WTC11 (cell line): Measurements from ENCODE around the gene LYRM2. TPM values are rescaled to one million over a fixed set of nuclear protein-coding genes. Genes with fewer than 3 reads are reported as not detected.
A peak's percentile ranks its signal among the peaks of the same experiment; 100 is the strongest.

Source experiments
- ATAC-seq: fragments of 200-7000 bp; cut with Tn5 transposase; 2 replicates; pipeline ENCODE4 v1.10.0; 2021; ENCODE audit warnings: mild to moderate bottlenecking, moderate library complexity
- CTCF ChIA-PET: fragments of 300-600 bp; sonication (Branson Sonifier 250); formaldehyde crosslinking; loops from one replicate; lab custom pipeline; 2021; ENCODE audit warnings: antibody characterized with exemption; lab: Charles Lee
- POLR2A ChIA-PET: fragments of 350-600 bp; sonication (Branson Sonifier 250); formaldehyde crosslinking; loops from one replicate; lab custom pipeline; 2021; ENCODE audit warnings: antibody characterized with exemption; lab: Charles Lee
- DNase-seq: peaks from one replicate; pipeline ENCODE4 v3.0.0; 2021; ENCODE audit warnings: low spot score
- H3K27ac Mint-ChIP-seq: 2 replicates; pipeline ENCODE4 v1.8.0; 2021; ENCODE audit warnings: mixed read lengths
- H3K27me3 Mint-ChIP-seq: 2 replicates; pipeline ENCODE4 v1.8.0; 2021; ENCODE audit warnings: low read depth, mild to moderate bottlenecking, moderate library complexity, mixed read lengths
- H3K36me3 Mint-ChIP-seq: 2 replicates; pipeline ENCODE4 v1.8.0; 2021; ENCODE audit warnings: mixed read lengths
- H3K4me1 Mint-ChIP-seq: 2 replicates; pipeline ENCODE4 v1.8.0; 2022; ENCODE audit warnings: mixed read lengths
- H3K4me3 Mint-ChIP-seq: 2 replicates; pipeline ENCODE4 v1.8.0; 2021; ENCODE audit warnings: mild to moderate bottlenecking, moderate library complexity, mixed read lengths
- H3K9me3 Mint-ChIP-seq: 2 replicates; pipeline ENCODE4 v1.8.0; 2021; ENCODE audit warnings: mixed read lengths
- ATF3 ChIP-seq: sonication (generic); formaldehyde crosslinking; conservative IDR thresholded peaks from 2 replicates; pipeline ENCODE4 v1.8.1; 2022; ENCODE audit warnings: mild to moderate bottlenecking, missing genetic modification reagents
- CDX4 ChIP-seq: fragments of 250-450 bp; sonication (Bioruptor Pico); IDR thresholded peaks from 2 replicates; pipeline ENCODE4 v1.9.0; 2021; ENCODE audit warnings: moderate library complexity, mild to moderate bottlenecking, inconsistent platforms, borderline replicate concordance
- CTCF ChIP-seq: fragments of 200-600 bp; IDR thresholded peaks from 2 replicates; pipeline ENCODE4 v1.8.0; 2022; ENCODE audit warnings: antibody characterized with exemption
- E2F1 ChIP-seq: sonication (generic); formaldehyde crosslinking; IDR thresholded peaks from 2 replicates; pipeline ENCODE4 v1.8.0; 2022; ENCODE audit warnings: mild to moderate bottlenecking, missing genetic modification reagents
- E2F5 ChIP-seq: sonication (generic); formaldehyde crosslinking; IDR thresholded peaks from 2 replicates; pipeline ENCODE4 v1.8.1; 2022; ENCODE audit warnings: mild to moderate bottlenecking, moderate library complexity, missing genetic modification reagents
- ETV6 ChIP-seq: sonication (generic); formaldehyde crosslinking; IDR thresholded peaks from 2 replicates; pipeline ENCODE4 v1.8.1; 2022; ENCODE audit warnings: mild to moderate bottlenecking, missing genetic modification reagents
- FOXJ3 ChIP-seq: sonication (generic); formaldehyde crosslinking; IDR thresholded peaks from 2 replicates; pipeline ENCODE4 v1.9.0; 2021; ENCODE audit warnings: missing genetic modification reagents, mild to moderate bottlenecking, borderline replicate concordance
- HMGXB4 ChIP-seq: sonication (generic); formaldehyde crosslinking; IDR thresholded peaks from 2 replicates; pipeline ENCODE4 v1.8.1; 2023; ENCODE audit warnings: mild to moderate bottlenecking, moderate library complexity, missing genetic modification reagents
- IRF1 ChIP-seq: sonication (generic); formaldehyde crosslinking; IDR thresholded peaks from 2 replicates; pipeline ENCODE4 v1.8.0; 2023; ENCODE audit warnings: missing genetic modification reagents
- JAZF1 ChIP-seq: fragments of 250-450 bp; sonication (Bioruptor Pico); IDR thresholded peaks from 2 replicates; pipeline ENCODE4 v1.9.0; 2021; ENCODE audit warnings: moderate library complexity, mild to moderate bottlenecking, inconsistent platforms
- MYBL2 ChIP-seq: sonication (generic); formaldehyde crosslinking; IDR thresholded peaks from 2 replicates; pipeline ENCODE4 v1.8.1; 2023; ENCODE audit warnings: mild to moderate bottlenecking, moderate library complexity, missing genetic modification reagents
- OVOL2 ChIP-seq: fragments of 250-450 bp; sonication (Bioruptor Pico); IDR thresholded peaks from 2 replicates; pipeline ENCODE4 v1.9.0; 2021; ENCODE audit warnings: mild to moderate bottlenecking, borderline replicate concordance
- PRDM15 ChIP-seq: sonication (generic); formaldehyde crosslinking; IDR thresholded peaks from 2 replicates; pipeline ENCODE4 v1.8.0; 2022; ENCODE audit warnings: missing genetic modification reagents
- SMAD3 ChIP-seq: sonication (generic); formaldehyde crosslinking; IDR thresholded peaks from 2 replicates; pipeline ENCODE4 v1.8.0; 2022; ENCODE audit warnings: missing genetic modification reagents, mild to moderate bottlenecking, borderline replicate concordance
- TCF7 ChIP-seq: sonication (generic); formaldehyde crosslinking; IDR thresholded peaks from 2 replicates; pipeline ENCODE4 v1.8.0; 2022; ENCODE audit warnings: mild to moderate bottlenecking, low read depth, missing genetic modification reagents, moderate library complexity
- USF2 ChIP-seq: sonication (generic); formaldehyde crosslinking; IDR thresholded peaks from 2 replicates; pipeline ENCODE4 v1.8.1; 2023; ENCODE audit warnings: mild to moderate bottlenecking, missing genetic modification reagents, moderate library complexity
- ZBTB43 ChIP-seq: sonication (generic); formaldehyde crosslinking; IDR thresholded peaks from 2 replicates; pipeline ENCODE4 v1.8.1; 2023; ENCODE audit warnings: mild to moderate bottlenecking, missing genetic modification reagents
- ZNF232 ChIP-seq: sonication (generic); formaldehyde crosslinking; IDR thresholded peaks from 2 replicates; pipeline ENCODE4 v1.8.0; 2022; ENCODE audit warnings: mild to moderate bottlenecking, missing genetic modification reagents
- ZNF396 ChIP-seq: fragments of 250-450 bp; sonication (Bioruptor Pico); IDR thresholded peaks from 2 replicates; pipeline ENCODE4 v1.8.0; 2021; ENCODE audit warnings: mild to moderate bottlenecking, moderate library complexity, borderline replicate concordance
- ZNF416 ChIP-seq: fragments of 250-450 bp; sonication (Bioruptor Pico); IDR thresholded peaks from 2 replicates; pipeline ENCODE4 v1.9.0; 2021; ENCODE audit warnings: mild to moderate bottlenecking, inconsistent platforms
- total RNA-seq: library from RNA; stranded (reverse); gene quantifications from 3 replicates; pipeline ENCODE4 v1.2.3, GENCODE V29; 2021

Gene LYRM2
- total RNA-seq, 1 experiment from 2014 or later, result 22.2 TPM

- H3K27me3 Mint-ChIP-seq, result no peaks in the 10 kb centered on the region
- POLR2A ChIA-PET, result interaction anchor here (0.7 kb wide), 1 partner anchor 418 kb away, joined by 3 read pairs; no protein-coding TSS in a partner anchor
- ATAC-seq (no peak), DNase-seq (no peak)
- CTCF ChIA-PET, result no interaction called here
- H3K36me3 Mint-ChIP-seq, result peaks cover 82% of the 10 kb centered on the region
- H3K27ac Mint-ChIP-seq, result peak overlapping the region; percentile 99
- H3K4me3 Mint-ChIP-seq, result no peak overlapping the region
- TF ChIP-seq USF2 (CRISPR knock-in tag) (no peak), SMAD3 (CRISPR knock-in tag) (0 out of 2 replicates have a peak, but pooled peaks have one; percentile 27)
- no peaks in the 10 kb centered on the region for H3K9me3 Mint-ChIP-seq
- H3K4me1 Mint-ChIP-seq, result peaks cover 59% of the 10 kb centered on the region
Measured at GRCh38 chr6:89688328-89688727, 49.8 kb upstream of the LYRM2 start.

- Mint-ChIP-seq H3K4me1 (peaks cover 35% of the 10 kb centered on the region), H3K9me3 (no peaks in the 10 kb centered on the region), H3K4me3 (no peak overlapping the region), H3K27ac (peak overlapping the region; percentile 94), H3K27me3 (no peaks in the 10 kb centered on the region), H3K36me3 (peaks cover 86% of the 10 kb centered on the region)
- ATAC-seq, result no peak
- CTCF ChIA-PET, result no interaction called here
- POLR2A ChIA-PET, result no interaction called here
- no peak for DNase-seq
- TF ChIP-seq FOXJ3 (CRISPR knock-in tag) (no peak), E2F5 (no peak), TCF7 (CRISPR knock-in tag) (no peak), ZNF396 (no peak), JAZF1 (CRISPR knock-in tag) (no peak), ZBTB43 (CRISPR knock-in tag) (no peak), OVOL2 (CRISPR knock-in tag) (no peak), HMGXB4 (CRISPR knock-in tag) (no peak), ZNF232 (CRISPR knock-in tag) (no peak), PRDM15 (CRISPR knock-in tag) (no peak), MYBL2 (CRISPR knock-in tag) (no peak), CTCF (no peak), ATF3 (CRISPR knock-in tag) (no peak), ZNF416 (CRISPR knock-in tag) (no peak), E2F1 (CRISPR knock-in tag) (no peak), CDX4 (CRISPR knock-in tag) (no peak), IRF1 (CRISPR knock-in tag) (no peak), ETV6 (CRISPR knock-in tag) (no peak)
Measured at GRCh38 chr6:89685311-89685710, 46.8 kb upstream of the LYRM2 start.
